HG03139 (cell line): ENCODE results near the gene C19orf44.
"Not testable (repeated sequence)": the region's sequence is repeated elsewhere in the genome, so short reads cannot be mapped to it uniquely, and the experiment has no call there.

Experiments used
- ATAC-seq: cut with Tn5 transposase; IDR thresholded peaks from one replicate; pipeline ENCODE4 v1.9.1; 2021; ENCODE audit not compliant: unreplicated experiment

C19orf44 gene

DNA sequence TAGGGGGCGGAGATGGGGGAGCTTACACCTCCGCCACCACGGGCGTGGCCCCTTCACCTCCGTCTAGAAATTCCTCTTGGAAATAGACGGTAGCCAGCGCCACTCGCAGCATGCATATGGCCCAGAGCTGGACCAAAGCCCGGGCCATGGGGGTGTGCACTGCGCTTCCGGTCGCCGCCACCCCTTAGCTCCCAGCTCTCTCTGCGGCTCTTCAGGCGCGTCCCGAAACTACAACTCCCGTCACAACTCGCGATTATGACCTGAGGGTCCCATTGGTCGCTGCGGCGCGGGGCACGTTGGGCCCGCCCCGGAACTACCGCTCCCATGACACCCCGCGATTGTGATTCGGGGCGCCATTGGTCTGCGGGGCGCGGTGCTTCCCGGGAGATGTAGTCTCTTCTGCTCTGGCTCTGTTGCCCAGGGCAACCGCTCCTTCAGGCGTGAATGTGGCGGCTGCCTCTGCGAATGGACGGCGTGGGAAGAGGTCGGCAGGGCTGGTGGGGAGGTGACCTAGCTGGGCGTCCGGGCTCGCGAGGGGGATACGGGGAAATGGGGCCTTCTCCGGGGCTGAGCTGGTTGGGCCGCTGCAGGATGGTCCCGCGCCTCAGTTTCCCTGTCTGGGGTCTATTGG is at the start of gene C19orf44, which contains the start of gene CALR3:
TSS of gene C19orf44 (plus strand) at position 413 of the 631 bp plus-strand sequence. CDS start 4,399 bp downstream, outside the sequence.
TSS of gene CALR3 (minus strand) at position 186 of the 631 bp plus-strand sequence. CDS start at position 148, 38 bp downstream.
- peak; percentile 96 for ATAC-seq

DNA sequence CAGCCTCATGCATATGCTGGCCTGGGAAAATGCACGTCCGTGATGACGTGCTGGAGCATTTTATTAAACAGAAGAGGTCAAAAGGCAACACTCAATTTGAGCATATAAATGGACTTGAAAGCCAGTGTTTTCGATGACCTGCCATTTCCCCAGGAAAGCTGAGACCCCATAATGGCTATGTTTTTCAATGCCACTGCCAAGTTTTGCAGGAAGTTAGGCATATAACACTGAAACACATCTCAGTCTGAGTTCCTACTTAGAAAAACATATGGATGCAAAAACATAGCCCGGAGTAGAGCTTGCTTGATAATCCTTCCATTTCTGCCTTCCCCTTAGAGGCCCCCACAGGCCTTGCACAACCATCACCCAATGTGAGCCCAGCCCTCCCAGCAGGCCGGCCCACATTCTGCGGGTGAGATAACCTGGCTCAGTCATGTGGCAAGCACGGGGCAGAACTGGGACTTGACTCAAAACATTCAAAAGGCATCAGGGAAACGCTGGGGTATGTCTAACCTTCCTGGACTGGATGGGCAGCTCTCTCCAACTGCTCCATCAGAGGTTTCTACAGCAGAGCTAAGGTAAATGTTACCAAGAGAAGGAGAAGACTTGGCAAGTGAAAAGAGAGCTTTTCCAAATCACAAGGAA is 49.3 kb upstream of the C19orf44 start:
- no peak for ATAC-seq

DNA sequence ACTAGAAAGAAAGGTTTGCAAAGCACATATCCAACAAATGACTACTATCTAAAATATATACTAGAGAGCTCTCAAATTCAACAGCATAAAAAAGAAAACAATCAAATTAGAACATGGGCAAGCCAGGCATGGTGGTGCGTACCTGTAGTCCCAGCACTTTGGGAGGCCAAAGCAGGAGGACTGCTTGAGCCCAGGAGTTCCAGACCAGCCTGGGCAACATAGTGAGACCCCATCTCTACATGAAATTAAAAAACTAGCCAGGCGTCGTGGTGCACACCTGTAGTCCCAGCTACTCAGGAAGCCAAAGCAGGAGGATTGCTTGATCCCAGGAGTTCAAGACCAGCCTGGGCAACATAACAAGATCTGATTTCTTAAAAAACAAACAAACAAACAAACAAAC is 47.3 kb upstream of the C19orf44 start:
- not testable (repeated sequence) for ATAC-seq

DNA sequence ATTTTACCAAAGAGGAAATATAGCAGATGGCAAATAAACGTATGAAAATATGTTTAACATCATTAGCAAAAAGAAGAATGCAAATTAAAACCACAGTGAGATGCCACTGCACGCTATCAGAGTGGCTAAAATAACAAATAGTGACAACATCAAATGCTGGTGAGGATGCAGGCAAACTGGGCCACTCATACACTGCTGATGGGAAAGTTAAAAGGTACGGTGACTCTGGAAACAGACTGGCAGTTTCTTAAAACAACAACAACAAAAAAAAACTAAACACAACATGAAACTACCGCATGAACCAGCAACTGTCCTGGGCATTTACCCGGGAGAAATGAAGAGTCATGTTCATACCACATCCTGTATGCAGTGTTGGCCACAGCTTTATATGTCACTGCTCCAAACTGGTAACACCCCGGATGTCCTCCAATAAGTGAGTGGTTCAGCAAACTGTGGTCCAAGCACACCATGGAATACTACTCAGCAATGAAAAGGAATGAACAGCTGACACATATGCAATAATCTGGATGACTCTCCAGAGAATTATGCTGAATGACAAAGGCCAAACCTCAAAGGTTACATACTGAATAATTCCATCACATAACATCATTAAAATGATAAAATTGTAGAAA is 46.7 kb upstream of the C19orf44 start:
- ATAC-seq = no peak

DNA sequence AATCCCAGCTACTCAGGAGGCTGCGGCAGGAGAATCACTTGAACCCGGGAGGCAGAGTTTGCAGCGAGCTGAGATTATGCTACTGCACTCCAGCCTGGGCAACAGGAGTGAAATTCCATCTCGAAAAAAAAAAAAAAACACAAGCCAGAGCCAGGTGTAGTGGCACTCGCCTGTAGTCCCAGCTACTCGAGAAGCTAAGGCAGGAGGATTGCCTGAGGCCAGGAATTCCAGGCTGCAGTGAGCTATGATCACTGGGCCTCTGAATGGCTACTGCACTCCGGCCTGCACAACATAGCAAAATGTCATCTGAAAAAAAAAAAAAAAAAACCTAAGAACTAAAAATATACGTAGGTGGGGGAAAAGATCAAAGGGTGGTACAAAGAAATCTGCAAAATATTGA is 43.9 kb upstream of the C19orf44 start:
- ATAC-seq = no peak

DNA sequence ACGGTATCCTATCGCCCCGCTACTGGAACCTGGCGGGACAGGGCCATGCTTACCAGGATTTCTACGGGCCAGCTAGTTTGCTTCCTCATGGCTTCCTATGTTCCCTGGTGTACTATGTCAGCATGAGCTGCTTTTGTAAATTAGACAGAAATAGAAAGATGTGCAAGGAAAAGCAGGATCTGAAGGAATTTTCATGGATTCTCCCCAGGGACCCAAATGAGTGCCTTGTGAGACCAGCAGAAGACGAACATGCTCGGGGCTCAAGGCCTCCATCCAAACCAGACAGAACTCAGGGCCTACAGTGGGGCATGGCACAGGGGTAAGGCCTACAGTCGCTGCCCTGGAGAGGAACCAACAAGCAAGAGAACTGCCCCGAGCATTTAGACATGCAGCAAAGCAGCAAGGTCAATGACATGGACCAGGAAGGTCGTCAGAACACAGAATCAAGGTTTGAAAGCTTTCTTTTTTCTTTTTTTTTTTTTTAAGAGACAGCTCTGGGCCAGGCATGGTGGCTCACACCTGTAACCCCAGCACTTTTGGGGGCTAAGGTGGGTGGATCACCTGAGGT is 41.8 kb upstream of the C19orf44 start:
- no peak for ATAC-seq

DNA sequence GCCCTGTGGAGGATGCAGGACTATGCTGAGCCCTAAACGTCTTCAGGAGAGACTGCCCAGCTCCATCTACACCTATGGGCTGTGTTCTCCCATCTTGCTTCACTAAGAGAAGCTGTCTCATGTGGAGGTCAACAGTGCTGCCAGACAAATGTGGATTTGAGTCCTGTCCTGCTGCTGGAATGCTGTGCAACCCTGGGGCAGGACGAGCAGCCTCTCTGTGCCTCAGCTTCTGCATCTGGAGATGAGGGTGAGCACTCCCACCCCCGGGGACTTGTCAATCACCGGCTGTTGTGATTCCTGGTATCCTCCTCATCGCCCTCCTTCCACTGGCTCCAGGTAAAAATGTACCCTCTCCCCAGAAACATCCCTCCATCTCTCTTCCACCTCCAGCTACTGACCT is 40.7 kb upstream of the C19orf44 start:
- ATAC-seq = no peak

DNA sequence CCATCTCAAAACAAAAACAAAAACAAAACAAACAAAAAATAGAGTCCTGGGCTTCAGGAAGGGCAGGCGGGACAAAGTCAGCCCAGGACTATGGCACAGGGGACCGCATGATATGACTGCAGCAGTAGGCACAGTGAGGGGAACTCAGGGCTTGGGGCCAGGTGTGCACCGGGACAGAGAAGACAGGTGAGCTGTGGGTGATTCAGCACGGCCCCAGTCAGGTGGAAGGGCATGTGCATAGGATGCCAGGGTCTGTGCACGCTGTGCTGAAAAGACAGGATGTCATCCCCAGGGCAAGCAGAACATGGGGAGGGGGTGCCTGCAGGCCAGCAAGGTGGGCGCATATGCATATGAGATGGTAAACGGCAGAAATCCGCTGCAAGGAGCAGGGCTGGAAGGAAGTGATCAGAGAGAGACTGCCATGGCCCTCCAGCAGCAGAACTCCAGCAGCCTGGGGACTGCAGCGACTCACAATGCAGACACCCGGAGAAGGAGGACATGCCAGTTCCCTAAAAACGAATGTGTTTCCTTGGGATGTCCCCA is 39.5 kb upstream of the C19orf44 start:
- ATAC-seq = no peak

DNA sequence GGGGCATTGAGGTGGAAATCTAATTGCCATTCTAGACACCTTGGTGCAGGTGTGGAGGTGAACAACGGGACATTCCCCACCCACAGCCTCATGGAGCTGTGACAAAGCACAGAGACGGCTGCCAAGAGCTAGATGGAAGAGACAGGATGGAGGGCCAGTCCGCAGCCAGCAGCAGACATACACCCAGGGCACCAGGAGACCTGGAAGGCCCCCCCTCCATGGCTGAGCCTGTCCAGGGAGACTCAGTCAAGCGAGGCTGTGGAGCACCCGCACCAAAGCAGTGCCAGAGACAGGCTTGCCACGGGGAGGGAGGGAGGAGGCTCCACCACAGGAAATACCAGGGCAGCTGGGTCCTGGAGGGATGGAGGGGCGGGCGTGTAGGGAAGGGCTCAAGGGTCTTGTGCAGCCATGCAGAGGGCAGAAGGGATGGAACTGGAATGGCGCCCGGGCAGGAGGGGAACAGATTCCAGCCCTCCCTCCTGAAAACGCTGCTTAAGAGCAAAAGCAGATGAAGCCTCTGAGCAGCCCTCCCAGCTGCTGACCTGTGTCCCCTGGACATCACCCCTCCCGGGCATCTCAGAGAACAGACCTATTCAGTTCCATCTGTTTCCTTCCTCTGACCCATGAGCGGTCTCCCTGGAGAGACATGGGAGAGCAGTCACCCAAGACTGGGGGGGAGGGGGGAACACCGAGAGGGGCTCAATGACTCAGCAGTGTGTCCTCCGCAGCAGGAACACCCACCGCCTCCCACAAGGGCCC is 38.8 kb upstream of the C19orf44 start:
- no peak for ATAC-seq

- ATAC-seq = no peak
Measured at GRCh38 chr19:16457954-16458331, 38.3 kb upstream of the C19orf44 start.

GRCh38 chr19:16458391-16459341 is 37.5 kb upstream of the C19orf44 start:
- no peak for ATAC-seq

DNA sequence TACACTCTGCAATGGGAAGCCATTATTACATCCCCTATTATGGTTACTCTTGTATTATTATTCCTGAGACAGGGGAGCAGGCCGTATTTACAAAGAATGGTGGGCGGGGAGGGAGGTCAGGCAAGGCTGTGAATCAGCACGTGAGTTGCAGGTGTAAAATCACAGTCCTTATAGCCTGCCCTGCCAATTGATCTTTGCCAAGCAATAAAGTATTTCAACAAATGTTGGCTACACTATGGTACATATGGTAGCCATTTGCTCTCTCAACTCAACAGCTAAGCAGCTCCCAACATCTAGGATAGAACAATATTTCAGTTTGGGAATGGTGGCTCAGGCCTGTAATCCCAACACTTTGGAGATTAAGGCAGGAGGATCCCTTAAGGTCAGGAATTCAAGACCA is 36.5 kb upstream of the C19orf44 start:
- ATAC-seq = no peak

GRCh38 chr19:16460454-16460853 is 35.7 kb upstream of the C19orf44 start:
- no peak for ATAC-seq

DNA sequence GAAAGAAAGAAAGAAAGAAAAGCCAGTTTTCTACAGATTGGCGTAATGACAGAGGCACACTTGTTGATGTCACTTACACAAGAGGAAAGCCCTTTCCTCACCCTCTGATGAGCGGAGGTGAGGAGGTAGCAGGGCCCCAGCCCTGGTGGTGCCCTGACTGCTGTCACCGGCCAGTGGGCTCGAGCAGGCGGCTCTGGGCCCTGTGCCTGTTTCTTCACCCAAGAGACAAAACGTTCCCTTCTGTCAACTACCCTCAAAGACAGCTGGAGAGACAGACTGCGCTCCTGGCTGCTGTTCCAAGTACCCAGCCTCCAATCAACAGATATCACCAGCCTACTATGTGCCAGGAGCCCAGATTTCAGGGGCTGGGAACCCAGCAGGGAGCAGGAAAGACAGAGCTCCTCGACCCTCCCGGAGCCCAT is 34.6 kb upstream of the C19orf44 start:
- no peak for ATAC-seq

GRCh38 chr19:16462757-16463250 is 33.4 kb upstream of the C19orf44 start:
- no peak for ATAC-seq

DNA sequence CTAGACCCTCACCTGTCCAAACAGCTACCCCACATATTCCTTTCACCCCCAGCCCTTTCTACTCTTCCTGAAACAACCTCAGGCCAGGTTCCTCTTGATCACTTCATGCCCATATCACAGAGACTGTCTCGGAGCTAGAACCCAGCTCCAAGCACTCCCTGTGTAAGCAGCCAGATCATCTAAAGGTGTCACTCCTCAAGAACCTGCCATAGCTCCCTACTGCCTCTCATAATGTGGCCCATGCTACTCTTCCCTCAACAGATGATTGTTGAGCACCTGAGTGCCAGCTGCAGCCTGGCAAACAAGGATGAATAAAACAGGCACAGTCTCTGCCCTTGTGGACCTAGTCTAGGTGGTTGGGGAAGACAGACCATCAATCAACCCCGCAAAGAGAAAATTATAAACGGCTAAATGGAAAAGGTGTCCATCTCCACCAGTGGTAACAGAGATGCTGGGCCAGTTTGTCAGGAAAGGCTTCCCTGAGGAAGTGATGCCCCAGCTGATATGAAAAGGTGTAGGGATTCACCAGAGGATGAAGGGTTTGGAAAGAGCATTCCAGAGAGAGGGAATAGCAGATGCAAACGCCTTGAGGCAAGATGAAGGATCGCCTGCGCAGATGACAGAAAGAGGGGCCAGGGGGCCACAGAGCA is 32.7 kb upstream of the C19orf44 start:
- no peak for ATAC-seq

DNA sequence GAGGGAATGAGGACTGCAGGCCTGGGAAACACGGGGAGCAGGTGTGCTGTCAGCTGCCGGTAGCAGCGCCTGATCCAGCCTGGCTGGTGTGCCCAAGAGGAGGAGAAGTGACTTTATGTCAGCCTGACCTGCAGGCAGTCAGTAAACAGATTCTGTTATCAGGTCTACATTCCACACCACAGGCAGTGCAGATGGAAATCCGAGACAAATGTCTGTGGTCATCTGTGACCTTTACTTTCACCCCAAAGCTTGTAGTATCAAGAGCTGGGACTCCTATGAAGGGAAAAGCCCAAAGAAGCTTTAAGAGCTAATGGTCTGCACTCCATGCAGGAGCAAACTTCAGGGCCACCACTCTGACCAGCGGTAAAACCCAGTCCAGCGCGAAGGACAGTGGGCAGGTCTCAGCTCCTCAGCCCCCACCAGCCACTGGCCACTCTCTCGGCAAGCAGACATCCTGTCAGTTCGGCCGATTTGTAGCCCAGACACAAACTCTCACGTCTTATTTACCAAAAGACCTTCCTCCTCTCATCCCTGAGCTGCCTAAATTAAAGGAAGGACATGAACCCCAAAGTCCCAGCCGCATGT is 32.1 kb upstream of the C19orf44 start:
- no peak for ATAC-seq

GRCh38 chr19:16465239-16465638 is 31.0 kb upstream of the C19orf44 start:
- no peak for ATAC-seq
